PC-9 (cell line): Measurements from ENCODE around the gene ZNF362. TPM values are rescaled to one million over a fixed set of nuclear protein-coding genes. Genes with fewer than 3 reads are reported as not detected.

Experiments
- BruUV-seq: library from RNA; stranded (reverse); fragments of 400-500 nt; replicated peaks from 2 replicates; lab custom pipeline; 2021; lab: Mats Ljungman, UMichigan
- CTCF ChIA-PET: fragments of 300-600 bp; sonication (Branson Sonifier 250); formaldehyde crosslinking; loops from one replicate; lab custom pipeline; 2022; ENCODE audit warnings: antibody characterized with exemption; lab: Charles Lee
- POLR2A ChIA-PET: fragments of 300-600 bp; sonication (Branson Sonifier 250); formaldehyde crosslinking; loops from one replicate; lab custom pipeline; 2022; ENCODE audit warnings: antibody characterized with exemption; ENCODE audit not compliant: unreplicated experiment; lab: Charles Lee
- DNase-seq, 2 experiments: peaks; one replicate each; pipeline versions ENCODE4 v3.0.0 to v3.0.0-alpha.2; 2015 to 2022; ENCODE audit warnings: mixed read lengths in 1 of 2
- H2AFZ ChIP-seq: fragments of 200-600 bp; sonication (generic); 2 replicates; pipeline ENCODE4 v1.8.1; 2017; ENCODE audit warnings: antibody characterized with exemption
- H3F3A ChIP-seq: fragments of 200-600 bp; sonication (generic); 2 replicates; pipeline ENCODE4 v1.8.1; 2017; ENCODE audit warnings: antibody characterized with exemption, mild to moderate bottlenecking, low read depth; ENCODE audit not compliant: insufficient read depth
- H3K27ac ChIP-seq: fragments of 200-600 bp; sonication (generic); 2 replicates; pipeline ENCODE4 v1.6.1; 2016; ENCODE audit warnings: mixed run types
- H3K27me3 ChIP-seq: fragments of 200-600 bp; sonication (generic); 2 replicates; pipeline ENCODE4 v1.6.1; 2016; ENCODE audit warnings: low read depth, mixed run types; ENCODE audit not compliant: insufficient read depth
- H3K36me3 ChIP-seq: fragments of 200-600 bp; sonication (generic); 2 replicates; pipeline ENCODE4 v1.6.1; 2016; ENCODE audit warnings: low read depth, mixed run types
- H3K4me1 ChIP-seq: fragments of 200-600 bp; sonication (generic); replicated peaks from 2 replicates; pipeline ENCODE4 v1.6.1; 2016; ENCODE audit warnings: mixed run types; ENCODE audit not compliant: insufficient read depth
- H3K4me2 ChIP-seq: fragments of 200-600 bp; sonication (generic); 2 replicates; pipeline ENCODE4 v1.6.1; 2017; ENCODE audit warnings: mixed run types
- H3K4me3 ChIP-seq: fragments of 200-600 bp; sonication (generic); 2 replicates; pipeline ENCODE4 v1.6.1; 2016; ENCODE audit warnings: mixed run types
- H3K79me2 ChIP-seq: fragments of 200-600 bp; sonication (generic); 2 replicates; pipeline ENCODE4 v1.6.1; 2017; ENCODE audit warnings: low read depth, mixed run types
- H3K9me2 ChIP-seq: fragments of 200-600 bp; sonication (generic); 2 replicates; pipeline ENCODE4 v1.8.1; 2017; ENCODE audit warnings: mild to moderate bottlenecking; ENCODE audit not compliant: insufficient read depth
- H3K9me3 ChIP-seq: fragments of 200-600 bp; sonication (generic); 2 replicates; pipeline ENCODE4 v1.8.1; 2016; ENCODE audit warnings: low read depth; ENCODE audit not compliant: insufficient read depth
- H4K20me1 ChIP-seq: fragments of 200-600 bp; sonication (generic); 2 replicates; pipeline ENCODE4 v1.8.1; 2017; ENCODE audit not compliant: insufficient read depth
- CTCF ChIP-seq: fragments of 200-600 bp; sonication (generic); conservative IDR thresholded peaks from 2 replicates; pipeline ENCODE4 v1.6.1; 2017; ENCODE audit warnings: mixed run types, antibody characterized with exemption, mild to moderate bottlenecking, moderate library complexity
- EZH2 ChIP-seq: fragments of 200-600 bp; sonication (generic); IDR thresholded peaks from 2 replicates; pipeline ENCODE4 v1.8.0; 2017; ENCODE audit warnings: antibody characterized with exemption, low read depth
- intact Hi-C: fragments of 100-400 bp; cut with micrococcal nuclease; formaldehyde crosslinking; loops from one replicate; pipeline ENCODE4 v1.10.0; 2022; ENCODE audit not compliant: unreplicated experiment
- total RNA-seq: library from RNA; stranded (reverse); gene quantifications from 2 replicates; pipeline ENCODE4 v1.2.3, GENCODE V29; 2021

ZNF362 gene
- total RNA-seq, 1 experiment from 2014 or later = 33.1 TPM

DNA sequence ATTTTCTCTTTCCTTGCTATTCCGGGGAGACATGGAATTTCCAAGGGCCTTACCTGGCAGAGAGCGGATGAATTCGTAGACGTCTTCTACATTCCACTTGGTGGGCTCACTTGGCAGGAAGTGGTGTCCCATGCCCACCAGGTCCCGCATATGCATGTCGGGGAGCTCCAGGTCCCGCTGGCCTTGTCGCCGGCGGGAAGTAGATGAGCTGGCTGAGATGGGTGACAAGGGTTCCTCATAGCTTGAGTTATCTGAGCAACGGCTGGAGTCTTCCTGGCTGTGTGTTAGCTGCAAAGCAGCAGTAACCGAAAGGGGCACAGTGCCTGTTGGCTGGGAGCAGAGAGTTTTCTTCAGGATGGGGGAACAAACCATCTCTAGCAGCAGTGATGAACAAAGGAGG lies 72.5 kb downstream of the ZNF362 start:
- Histone ChIP-seq H3K9me3 (no peaks in the 10 kb centered on the region), H3K4me3 (no peak overlapping the region), H3K9me2 (no peaks in the 10 kb centered on the region), H3F3A (peaks cover 64% of the 10 kb centered on the region), H4K20me1 (peaks cover 63% of the 10 kb centered on the region), H3K79me2 (peaks cover 19% of the 10 kb centered on the region), H3K36me3 (peaks cover 85% of the 10 kb centered on the region), H3K27ac (no peak overlapping the region), H3K4me1 (0 out of 2 replicates have a peak, but pooled peaks cover 4% of the 10 kb centered on the region), H3K4me2 (no peak overlapping the region), H2AFZ (no peak overlapping the region), H3K27me3 (no peaks in the 10 kb centered on the region)
- POLR2A ChIA-PET = no interaction called here
- CTCF ChIA-PET = no interaction called here
- no TSS peak for BruUV-seq
- no peak for DNase-seq
- TF ChIP-seq CTCF (no peak), EZH2 (no peak)
- intact Hi-C loops = no loop called here

- H3K4me1 ChIP-seq = 0 out of 2 replicates have a peak, but pooled peaks cover 4% of the 10 kb centered on the region
- no peak overlapping the region for H3K4me3 ChIP-seq
- H4K20me1 ChIP-seq = peaks cover 70% of the 10 kb centered on the region
- no peaks in the 10 kb centered on the region for H3K27me3 ChIP-seq
- ChIA-PET POLR2A (no interaction called here), CTCF (no interaction called here)
- H3K9me2 ChIP-seq = no peaks in the 10 kb centered on the region
- H3K9me3 ChIP-seq = no peaks in the 10 kb centered on the region
- intact Hi-C loops = no loop called here
- no peak overlapping the region for H3K4me2 ChIP-seq
- DNase-seq = no peak
- peaks cover 29% of the 10 kb centered on the region for H3K79me2 ChIP-seq
- no TSS peak for BruUV-seq
- no peak overlapping the region for H3K27ac ChIP-seq
- no peak overlapping the region for H2AFZ ChIP-seq
- H3K36me3 ChIP-seq = peaks cover 85% of the 10 kb centered on the region
- H3F3A ChIP-seq = peaks cover 58% of the 10 kb centered on the region
- TF ChIP-seq EZH2 = no peak
- no peak for TF ChIP-seq CTCF
Observed at GRCh38 chr1:33329600-33330305, 73.5 kb downstream of the ZNF362 start.

DNA sequence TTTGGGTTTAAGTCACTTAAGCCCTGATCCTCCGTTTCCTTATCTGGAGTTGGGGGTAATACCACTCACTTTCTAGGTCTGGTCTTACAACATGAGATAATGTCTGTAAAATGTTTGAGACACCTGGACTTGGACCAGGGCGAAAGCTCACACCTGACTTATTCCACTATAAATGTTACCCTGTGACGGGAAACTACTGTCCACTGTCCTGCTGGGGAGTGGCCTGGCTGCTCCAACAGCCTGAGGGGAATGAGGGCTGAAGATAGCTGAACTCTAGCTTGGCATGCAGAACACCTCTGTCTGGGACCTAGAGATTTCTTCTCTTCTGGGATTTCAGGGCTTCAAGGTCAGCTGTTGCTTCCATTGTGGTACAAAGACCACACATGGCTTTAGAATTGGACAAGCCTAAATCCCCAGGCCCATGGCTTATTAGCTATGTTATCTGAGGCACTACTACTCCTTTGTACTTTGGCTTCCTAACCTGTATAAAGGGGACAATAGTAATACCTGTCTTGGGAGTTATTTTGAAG lies 74.1 kb downstream of the ZNF362 start:
- Histone ChIP-seq H4K20me1 (peaks cover 72% of the 10 kb centered on the region), H3K4me1 (0 out of 2 replicates have a peak, but pooled peaks cover 4% of the 10 kb centered on the region), H3K9me2 (no peaks in the 10 kb centered on the region), H3K36me3 (peaks cover 86% of the 10 kb centered on the region), H2AFZ (no peak overlapping the region), H3F3A (peaks cover 52% of the 10 kb centered on the region), H3K4me2 (no peak overlapping the region), H3K27ac (no peak overlapping the region), H3K27me3 (no peaks in the 10 kb centered on the region), H3K79me2 (peaks cover 35% of the 10 kb centered on the region), H3K4me3 (no peak overlapping the region), H3K9me3 (no peaks in the 10 kb centered on the region)
- POLR2A ChIA-PET = no interaction called here
- CTCF ChIA-PET = no interaction called here
- intact Hi-C loops = no loop called here
- TF ChIP-seq CTCF = no peak
- no peak for TF ChIP-seq EZH2
- BruUV-seq = no TSS peak
- DNase-seq = no peak
